Measurements from ENCODE around the gene ZBTB40.

DNA sequence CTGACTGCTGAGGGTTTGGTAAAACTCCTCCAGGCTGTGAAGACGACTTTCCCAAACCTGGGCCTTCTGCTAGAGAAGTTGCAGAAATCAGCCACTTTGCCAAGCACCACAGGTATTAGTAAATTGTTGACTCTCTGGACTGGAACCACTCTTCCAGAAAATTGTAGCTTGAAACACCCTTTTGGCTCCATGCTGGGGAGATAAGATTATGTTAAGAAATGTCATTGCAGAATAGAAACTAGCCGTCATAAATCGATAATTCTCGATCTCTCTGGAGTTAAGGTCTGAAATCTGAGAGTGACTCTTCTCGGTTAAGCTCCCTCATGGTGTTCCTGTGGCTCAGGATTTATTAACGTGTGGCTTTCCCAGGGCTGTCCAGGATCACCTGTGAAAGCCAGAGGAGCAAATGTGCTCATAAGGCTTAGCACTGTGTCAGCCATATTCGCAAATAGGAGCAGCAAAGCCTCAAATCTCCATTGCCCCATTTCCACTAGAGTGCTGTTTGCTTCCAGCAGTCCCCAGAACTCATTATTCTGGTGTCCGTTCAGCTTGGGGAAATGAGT is 54.6 kb downstream of the ZBTB40 start:
- TF ChIP-seq, protein P1, sequence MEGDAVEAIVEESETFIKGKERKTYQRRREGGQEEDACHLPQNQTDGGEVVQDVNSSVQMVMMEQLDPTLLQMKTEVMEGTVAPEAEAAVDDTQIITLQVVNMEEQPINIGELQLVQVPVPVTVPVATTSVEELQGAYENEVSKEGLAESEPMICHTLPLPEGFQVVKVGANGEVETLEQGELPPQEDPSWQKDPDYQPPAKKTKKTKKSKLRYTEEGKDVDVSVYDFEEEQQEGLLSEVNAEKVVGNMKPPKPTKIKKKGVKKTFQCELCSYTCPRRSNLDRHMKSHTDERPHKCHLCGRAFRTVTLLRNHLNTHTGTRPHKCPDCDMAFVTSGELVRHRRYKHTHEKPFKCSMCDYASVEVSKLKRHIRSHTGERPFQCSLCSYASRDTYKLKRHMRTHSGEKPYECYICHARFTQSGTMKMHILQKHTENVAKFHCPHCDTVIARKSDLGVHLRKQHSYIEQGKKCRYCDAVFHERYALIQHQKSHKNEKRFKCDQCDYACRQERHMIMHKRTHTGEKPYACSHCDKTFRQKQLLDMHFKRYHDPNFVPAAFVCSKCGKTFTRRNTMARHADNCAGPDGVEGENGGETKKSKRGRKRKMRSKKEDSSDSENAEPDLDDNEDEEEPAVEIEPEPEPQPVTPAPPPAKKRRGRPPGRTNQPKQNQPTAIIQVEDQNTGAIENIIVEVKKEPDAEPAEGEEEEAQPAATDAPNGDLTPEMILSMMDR (IDR thresholded peaks at IDR 0.05 in 4 of 5, conservative IDR thresholded peaks at IDR 0.05 in 1 of 5), result no peak
- TF ChIP-seq POLR2A (IDR thresholded peaks at IDR 0.05), result no peak

All from gastrocnemius medialis (tissue), 4 donors.